WTC11 (cell line): ENCODE measurements around the gene RDH16. TPM values are rescaled to one million over a fixed set of nuclear protein-coding genes. Genes with fewer than 3 reads are reported as not detected.

Experiments used
- ATAC-seq: fragments of 200-7000 bp; cut with Tn5 transposase; 2 replicates; pipeline ENCODE4 v1.10.0; 2021; ENCODE audit warnings: mild to moderate bottlenecking, moderate library complexity
- CTCF ChIA-PET: fragments of 300-600 bp; sonication (Branson Sonifier 250); formaldehyde crosslinking; loops from one replicate; lab custom pipeline; 2021; ENCODE audit warnings: antibody characterized with exemption; lab: Charles Lee
- POLR2A ChIA-PET: fragments of 350-600 bp; sonication (Branson Sonifier 250); formaldehyde crosslinking; loops from one replicate; lab custom pipeline; 2021; ENCODE audit warnings: antibody characterized with exemption; lab: Charles Lee
- DNase-seq: peaks from one replicate; pipeline ENCODE4 v3.0.0; 2021; ENCODE audit warnings: low spot score
- H3K27ac Mint-ChIP-seq: 2 replicates; pipeline ENCODE4 v1.8.0; 2021; ENCODE audit warnings: mixed read lengths
- H3K27me3 Mint-ChIP-seq: 2 replicates; pipeline ENCODE4 v1.8.0; 2021; ENCODE audit warnings: low read depth, mild to moderate bottlenecking, moderate library complexity, mixed read lengths
- H3K36me3 Mint-ChIP-seq: 2 replicates; pipeline ENCODE4 v1.8.0; 2021; ENCODE audit warnings: mixed read lengths
- H3K4me1 Mint-ChIP-seq: 2 replicates; pipeline ENCODE4 v1.8.0; 2022; ENCODE audit warnings: mixed read lengths
- H3K4me3 Mint-ChIP-seq: 2 replicates; pipeline ENCODE4 v1.8.0; 2021; ENCODE audit warnings: mild to moderate bottlenecking, moderate library complexity, mixed read lengths
- H3K9me3 Mint-ChIP-seq: 2 replicates; pipeline ENCODE4 v1.8.0; 2021; ENCODE audit warnings: mixed read lengths
- AR ChIP-seq: fragments of 250-450 bp; sonication (Bioruptor Pico); IDR thresholded peaks from 2 replicates; pipeline ENCODE4 v1.9.0; 2021; ENCODE audit warnings: mild to moderate bottlenecking
- ARID4B ChIP-seq: sonication (generic); formaldehyde crosslinking; IDR thresholded peaks from 2 replicates; pipeline ENCODE4 v1.8.0; 2023; ENCODE audit warnings: missing genetic modification reagents, mild to moderate bottlenecking, borderline replicate concordance
- FOXK1 ChIP-seq: sonication (generic); formaldehyde crosslinking; IDR thresholded peaks from 2 replicates; pipeline ENCODE4 v1.8.0; 2022; ENCODE audit warnings: mild to moderate bottlenecking, moderate library complexity, missing genetic modification reagents
- NR3C1 ChIP-seq: sonication (generic); formaldehyde crosslinking; conservative IDR thresholded peaks from 2 replicates; pipeline ENCODE4 v1.8.1; 2023; ENCODE audit warnings: low read depth, mild to moderate bottlenecking, missing genetic modification reagents
- OVOL2 ChIP-seq: fragments of 250-450 bp; sonication (Bioruptor Pico); IDR thresholded peaks from 2 replicates; pipeline ENCODE4 v1.9.0; 2021; ENCODE audit warnings: mild to moderate bottlenecking, borderline replicate concordance
- TCF7 ChIP-seq: sonication (generic); formaldehyde crosslinking; IDR thresholded peaks from 2 replicates; pipeline ENCODE4 v1.8.0; 2022; ENCODE audit warnings: mild to moderate bottlenecking, low read depth, missing genetic modification reagents, moderate library complexity
- TEAD4 ChIP-seq: sonication (generic); formaldehyde crosslinking; IDR thresholded peaks from 2 replicates; pipeline ENCODE4 v1.8.0; 2022; ENCODE audit warnings: mild to moderate bottlenecking, missing genetic modification reagents
- ZBTB21 ChIP-seq: sonication (generic); formaldehyde crosslinking; IDR thresholded peaks from 2 replicates; pipeline ENCODE4 v1.8.1; 2023; ENCODE audit warnings: mild to moderate bottlenecking, missing genetic modification reagents, borderline replicate concordance
- ZBTB43 ChIP-seq: sonication (generic); formaldehyde crosslinking; IDR thresholded peaks from 2 replicates; pipeline ENCODE4 v1.8.1; 2023; ENCODE audit warnings: mild to moderate bottlenecking, missing genetic modification reagents
- ZNF219 ChIP-seq: sonication (generic); formaldehyde crosslinking; IDR thresholded peaks from 2 replicates; pipeline ENCODE4 v1.8.0; 2023; ENCODE audit warnings: missing genetic modification reagents, mild to moderate bottlenecking, borderline replicate concordance
- ZNF423 ChIP-seq: fragments of 250-450 bp; sonication (Bioruptor Pico); IDR thresholded peaks from 2 replicates; pipeline ENCODE4 v2.1.2; 2022; ENCODE audit warnings: mild to moderate bottlenecking, moderate library complexity
- ZNF532 ChIP-seq: fragments of 250-450 bp; sonication (Bioruptor Pico); IDR thresholded peaks from 2 replicates; pipeline ENCODE4 v1.9.0; 2021; ENCODE audit warnings: mild to moderate bottlenecking, borderline replicate concordance
- ZNF671 ChIP-seq: fragments of 250-450 bp; sonication (Bioruptor Pico); IDR thresholded peaks from 2 replicates; pipeline ENCODE4 v1.8.0; 2021; ENCODE audit warnings: mild to moderate bottlenecking
- total RNA-seq: library from RNA; stranded (reverse); gene quantifications from 3 replicates; pipeline ENCODE4 v1.2.3, GENCODE V29; 2021

Gene RDH16
- total RNA-seq, 1 experiment from 2014 or later = 1.0 TPM

GRCh38 chr12:56990648-56991318 lies 33.4 kb upstream of the RDH16 start:
- POLR2A ChIA-PET = no interaction called here
- no peak for DNase-seq
- CTCF ChIA-PET = interaction anchor here (2.0 kb wide), 1 partner anchor 11 kb away, joined by 14 read pairs; no protein-coding TSS in a partner anchor

More at GRCh38 chr12:56990648-56991318, 33.4 kb upstream of the RDH16 start:
- Mint-ChIP-seq H3K4me3 (no peak overlapping the region), H3K27me3 (no peaks in the 10 kb centered on the region), H3K9me3 (no peaks in the 10 kb centered on the region), H3K36me3 (peaks cover 2% of the 10 kb centered on the region; the same call in 1 of the 2 replicates), H3K27ac (no peak overlapping the region), H3K4me1 (peaks cover 23% of the 10 kb centered on the region)
- ATAC-seq = no peak
- no peak for TF ChIP-seq ZNF219 (CRISPR knock-in tag)
- TF ChIP-seq ZBTB43 = no peak
- TF ChIP-seq AR (CRISPR knock-in tag) = no peak
- no peak for TF ChIP-seq TEAD4 (CRISPR knock-in tag)
- TF ChIP-seq OVOL2 = no peak
- TF ChIP-seq FOXK1 (CRISPR knock-in tag) = no peak
- no peak for TF ChIP-seq NR3C1 (CRISPR knock-in tag)
- no peak for TF ChIP-seq ZNF671 (CRISPR knock-in tag)
- no peak for TF ChIP-seq ZNF423 (CRISPR knock-in tag)
- TF ChIP-seq ZNF532 = no peak
- TF ChIP-seq ARID4B = no peak
- no peak for TF ChIP-seq TCF7
- TF ChIP-seq ZBTB21 (CRISPR knock-in tag) = no peak
